Thoracic aorta endothelial cell (primary cell): Measurements from ENCODE around the gene SLC13A5. TPM values are rescaled to one million over a fixed set of nuclear protein-coding genes. Genes with fewer than 3 reads are reported as not detected.

Experiments used
- small RNA-seq: library from RNA; depleted of rRNA; stranded (forward); fragments of <200 nt; gene quantifications from one replicate; pipeline ENCODE3, GENCODE V24; 2012
- total RNA-seq: library from RNA; depleted of rRNA; stranded (reverse); fragments of >200 nt; gene quantifications from 2 replicates; pipeline ENCODE4 v1.2.3, GENCODE V29; 2012

Gene SLC13A5
- total RNA-seq = not detected in 2 replicates

DNA sequence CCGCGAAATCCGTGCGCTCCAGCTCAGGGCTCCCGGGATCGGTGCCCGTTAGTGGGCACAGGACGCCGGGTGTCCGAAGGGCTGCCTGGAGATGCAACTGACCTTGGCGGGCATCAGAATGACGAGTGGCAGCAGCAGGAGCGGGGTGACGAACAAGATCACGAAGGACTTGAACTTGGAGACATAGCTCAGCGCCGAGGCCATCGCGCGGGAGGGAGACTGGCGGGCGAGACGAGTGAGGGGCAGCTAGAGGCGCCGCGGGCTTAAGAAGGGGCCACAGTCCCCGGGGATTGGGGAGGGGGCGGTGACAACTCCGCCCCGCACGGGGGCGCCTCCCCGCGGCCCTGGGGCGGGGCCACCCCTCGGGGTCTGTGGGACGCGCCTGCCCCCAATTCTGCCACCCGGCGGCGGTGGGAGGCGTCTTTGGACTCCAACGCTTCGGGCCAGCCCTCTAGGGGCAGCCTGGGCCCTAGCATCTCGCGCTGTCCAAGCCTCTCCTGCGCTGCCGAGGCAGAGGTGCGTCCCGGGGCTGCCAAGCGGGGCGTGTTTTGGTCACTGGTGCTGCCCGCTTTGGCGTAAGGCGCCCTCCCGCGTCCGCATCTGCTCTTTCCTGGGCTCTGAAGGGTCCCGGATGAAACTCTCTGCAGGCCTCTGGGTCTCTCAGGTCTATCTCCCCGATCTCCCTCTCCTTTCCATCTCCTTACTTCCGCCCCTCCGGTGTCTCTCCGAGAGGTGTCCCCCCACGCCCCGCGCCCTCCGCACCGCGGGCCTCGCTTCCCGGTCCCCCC, at the start of gene SLC13A5:
Gene SLC13A5 (minus strand): TSS at position 240 of the 788 bp plus-strand sequence. CDS start 36 bp downstream, at position 204.

DNA sequence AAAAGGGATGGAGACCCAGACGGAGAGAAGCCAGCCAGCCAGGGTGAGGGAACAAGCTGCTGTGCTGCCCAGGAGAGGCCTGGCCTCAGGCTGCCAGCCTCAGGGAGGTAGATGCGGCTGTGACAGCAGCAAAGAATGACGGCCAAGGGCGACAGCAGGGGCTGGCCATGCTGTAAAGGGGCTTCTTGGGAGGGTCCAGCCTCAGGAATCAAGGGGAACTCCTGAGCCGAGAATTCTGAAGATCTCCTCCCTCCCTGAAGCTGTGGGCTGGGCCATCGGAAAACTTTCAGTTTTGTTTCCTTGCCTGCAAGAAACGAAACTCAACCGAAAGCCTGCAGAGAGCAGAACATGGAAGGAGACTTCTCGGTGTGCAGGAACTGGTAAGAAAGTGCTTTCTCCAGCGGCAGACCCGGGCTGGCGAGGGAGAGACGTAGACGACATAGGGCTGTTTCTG, 42.6 kb upstream of the SLC13A5 start, which contains the start of gene XAF1:
Gene XAF1 (plus strand): TSS at position 316 of the 454 bp plus-strand sequence. CDS start 33 bp downstream, at position 349.

DNA sequence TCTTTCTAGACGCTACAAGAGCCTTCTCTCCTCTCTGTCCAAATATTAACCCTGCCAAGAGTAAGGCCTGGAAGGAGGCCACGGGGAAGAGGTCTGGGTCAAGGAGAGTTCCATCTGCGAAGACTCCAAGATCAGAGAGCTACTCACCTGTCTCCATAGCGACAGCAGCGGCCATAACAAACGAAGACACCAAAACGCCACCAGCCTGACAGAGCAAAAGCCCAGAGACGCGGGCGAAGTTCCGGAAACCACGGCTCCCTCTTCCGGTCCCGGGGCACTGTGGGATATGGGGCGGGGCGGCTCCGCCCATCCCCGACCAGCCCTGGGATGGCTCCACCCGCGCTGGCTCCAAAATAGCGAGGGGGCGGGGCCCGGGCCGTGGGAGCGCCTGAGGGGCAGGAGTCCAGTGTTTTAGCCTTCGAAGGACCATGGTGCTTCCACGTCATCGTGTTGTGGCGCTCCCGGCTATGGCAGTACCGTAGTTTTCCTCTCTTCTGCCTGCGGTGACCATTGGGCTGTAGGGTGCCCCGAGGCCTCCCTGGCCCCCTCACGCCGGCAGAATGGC, 61.7 kb downstream of the SLC13A5 start, which contains the start of the genes C17orf100 and MED31:
Gene C17orf100 (plus strand): TSS at position 409 of the 565 bp plus-strand sequence. CDS start 152 bp downstream, at position 561.
Gene MED31 (minus strand): TSS at position 252 of the 565 bp plus-strand sequence. CDS start 77 bp downstream, at position 175.

DNA sequence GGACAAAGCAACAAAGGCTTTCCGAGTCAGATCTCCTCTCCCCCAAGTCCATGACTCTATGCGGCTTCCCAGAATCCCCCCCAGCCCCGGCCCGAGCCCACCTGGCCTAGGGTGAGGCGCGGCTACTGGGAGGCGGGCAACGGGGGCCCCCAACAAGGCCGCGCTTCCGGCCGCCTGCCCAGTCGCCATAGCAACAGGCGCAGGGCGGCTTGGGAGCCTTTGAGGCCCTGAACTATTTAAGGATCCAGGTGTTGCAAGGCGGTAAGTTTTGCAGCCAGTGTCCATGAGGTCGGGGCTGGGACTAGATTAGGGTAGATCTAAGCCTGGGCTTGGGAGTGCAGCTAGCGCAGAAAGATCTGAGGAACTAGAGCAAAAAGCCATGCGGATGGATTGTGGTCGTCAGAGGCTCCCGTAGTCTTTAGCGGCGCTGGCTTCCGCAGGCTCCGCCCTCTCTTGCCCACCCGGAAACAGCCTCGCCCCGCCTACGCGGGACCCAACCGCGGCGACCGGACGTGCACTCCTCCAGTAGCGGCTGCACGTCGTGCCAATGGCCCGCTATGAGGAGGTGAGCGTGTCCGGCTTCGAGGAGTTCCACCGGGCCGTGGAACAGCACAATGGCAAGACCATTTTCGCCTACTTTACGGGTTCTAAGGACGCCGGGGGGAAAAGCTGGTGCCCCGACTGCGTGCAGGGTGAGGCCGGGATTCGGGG, 72.5 kb downstream of the SLC13A5 start, which contains the start of the genes KIAA0753 and TXNDC17:
Gene KIAA0753 (minus strand): TSS at position 176 of the 711 bp plus-strand sequence. CDS start 5,608 bp downstream, outside the sequence.
Gene TXNDC17 (plus strand): TSS at position 525 of the 711 bp plus-strand sequence. CDS start 23 bp downstream, at position 548.

Small RNA genes within 50 kb of the gene (small RNA-seq; reads per million reads assigned to genes)
- gene AC004706.2 = not detected
- not detected for gene MIR4520-1

Other genes with a start within 250 kb of the SLC13A5 start
- gene PITPNM3, start 156.8 kb downstream of the SLC13A5 start, total RNA-seq = 1.3 and 2.8 TPM in 2 replicates
- 21.5 and 23.5 TPM in 2 replicates for gene KIAA0753, start 72.7 kb downstream of the SLC13A5 start, total RNA-seq
- 171 and 184 TPM in 2 replicates for gene TXNDC17, start 72.3 kb downstream of the SLC13A5 start, total RNA-seq
- 24.3 and 26.9 TPM in 2 replicates for gene MED31, start 61.8 kb downstream of the SLC13A5 start, total RNA-seq
- 0.22 and 0.53 TPM in 2 replicates for gene C17orf100, start 61.6 kb downstream of the SLC13A5 start, total RNA-seq
- gene XAF1, start 42.7 kb upstream of the SLC13A5 start, total RNA-seq = 12.8 and 19.9 TPM in 2 replicates
- 0.93 and 2.9 TPM in 2 replicates for gene FBXO39, start 62.8 kb upstream of the SLC13A5 start, total RNA-seq
- gene TEKT1, start 118.4 kb upstream of the SLC13A5 start, total RNA-seq = not detected in 2 replicates